Testis (tissue), 3 donors: ENCODE data around the gene CTDNEP1. TPM values are rescaled to one million over a fixed set of nuclear protein-coding genes. Genes with fewer than 3 reads are reported as not detected.
A peak's percentile ranks its signal among the peaks of the same experiment; 100 is the strongest.

Experiments used
- DNase-seq: peaks from one replicate; pipeline ENCODE4 v3.0.0-alpha.2; 2019
- H3K27ac ChIP-seq, 2 donors: fragments of 200-600 bp; sonication (generic); one replicate each; pipeline ENCODE4 v1.5.1; 2019
- H3K27me3 ChIP-seq: fragments of 200-600 bp; sonication (generic); one replicate; pipeline ENCODE4 v1.5.1; 2019
- H3K36me3 ChIP-seq: fragments of 200-600 bp; sonication (generic); one replicate; pipeline ENCODE4 v1.5.1; 2017; ENCODE audit warnings: low read depth; ENCODE audit errors: missing control alignments
- H3K4me1 ChIP-seq: fragments of 200-600 bp; sonication (generic); one replicate; pipeline ENCODE4 v1.5.1; 2019
- H3K4me3 ChIP-seq, 2 donors: fragments of 200-600 bp; sonication (generic); one replicate each; pipeline ENCODE4 v1.5.1; 2017 to 2019
- H3K9me3 ChIP-seq: fragments of 200-600 bp; sonication (generic); one replicate; pipeline ENCODE4 v1.5.1; 2017
- POLR2A ChIP-seq: fragments of 450-650 bp; IDR thresholded peaks from one replicate; pipeline ENCODE4 v1.6.1; 2017; ENCODE audit warnings: antibody characterized with exemption, mild to moderate bottlenecking, moderate library complexity
- whole genome bisulfite sequencing, 2 donors: methylation state at CpG; one replicate each; pipeline ENCODE4 v1.1.5; 2018; 5-methylcytosine and 5-hydroxymethylcytosine counted together
- intact Hi-C: fragments of 100-400 bp; cut with DNase I; formaldehyde crosslinking; loops from one replicate; pipeline ENCODE4 v1.15.1; 2023; ENCODE audit warnings: low total_unique reads
- polyA plus RNA-seq: library from polyadenylated mRNA; stranded (reverse); fragments of 350-450 nt; fragmentation: Illumina TruSeq; extraction: RNeasy Lipid Tissue Mini Kit (QIAGEN cat#74804); gene quantifications from one replicate; pipeline ENCODE4 v1.2.3, GENCODE V29; 2014; ENCODE audit warnings: low read depth, low replicate concordance; ENCODE audit not compliant: insufficient read depth
- total RNA-seq, 2 donors: library from RNA; depleted of rRNA; stranded (reverse); fragments of >200 nt; gene quantifications; one replicate each; pipeline ENCODE4 v1.2.3, GENCODE V29; 2016
- TF ChIP-seq, protein P1 (sequence below), 3 experiments: fragments of 450-650 bp in 2 of 3; fragments of 200-600 bp in 1 of 3; sonication (generic) in 1 of 3; IDR thresholded peaks; one replicate each; pipeline ENCODE4 v1.5.1; 2016 to 2019; ENCODE audit warnings: antibody characterized with exemption in 3 of 3, mild to moderate bottlenecking in 2 of 3, moderate library complexity in 1 of 3

Gene CTDNEP1
- total and polyA plus RNA-seq, 3 donors from 2014 or later, result 86.4 to 138 (median 94.0) TPM

DNA sequence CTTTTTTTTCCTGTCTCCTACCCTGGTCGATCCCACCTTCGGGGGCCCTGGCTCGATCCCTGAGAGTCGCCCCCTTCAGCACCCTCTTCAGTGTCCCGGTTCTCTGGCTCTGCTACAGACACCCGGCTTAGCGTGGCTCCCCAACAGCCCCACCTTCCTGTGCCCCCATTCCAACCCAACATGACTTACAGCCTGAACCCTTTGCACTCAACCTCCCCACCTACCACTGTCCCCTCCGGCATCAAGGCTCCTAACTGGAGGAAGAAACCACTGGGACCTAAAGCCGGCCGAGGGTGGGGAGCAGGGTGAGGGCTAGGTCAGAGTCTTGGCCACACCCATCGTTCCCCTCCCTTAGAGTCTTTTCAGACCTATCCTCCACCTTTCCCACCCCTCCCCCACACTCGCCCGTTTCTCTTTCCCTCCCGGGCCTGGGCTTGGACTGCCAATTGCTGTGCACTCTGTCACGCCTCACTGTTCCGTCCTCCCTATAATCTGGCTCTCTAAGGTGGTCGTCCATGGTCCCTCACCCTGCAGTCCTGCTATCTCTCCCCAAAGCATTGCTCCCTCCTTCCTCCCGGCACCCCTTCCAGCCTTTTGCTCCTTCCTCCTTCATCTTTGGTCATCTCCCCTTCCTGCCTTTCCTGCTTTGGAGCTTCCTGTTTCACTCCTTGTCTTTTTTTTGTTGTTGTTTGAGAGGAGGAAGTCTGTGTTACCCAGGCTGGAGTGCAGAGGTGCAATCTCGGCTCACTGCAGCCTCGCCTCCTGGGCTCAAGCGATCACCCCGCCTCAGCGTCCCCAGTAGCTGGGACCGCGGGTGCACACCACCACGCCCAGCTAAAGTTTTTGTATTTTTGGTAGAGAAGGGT lies 11.6 kb upstream of the CTDNEP1 start:
- 9 to 10% methylated on average over 26 of the region's 26 CpGs for WGBS, 2 donors
- intact Hi-C loops, result no loop called here
- Histone ChIP-seq H3K27me3 (no peaks in the 10 kb centered on the region), H3K4me3 (peak overlapping the region in 1 of 2 donors; percentile 12), H3K27ac (no peak overlapping the region), H3K9me3 (no peaks in the 10 kb centered on the region), H3K4me1 (peaks cover 8% of the 10 kb centered on the region), H3K36me3 (no peaks in the 10 kb centered on the region)
- no peak for DNase-seq
- TF ChIP-seq, protein P1, sequence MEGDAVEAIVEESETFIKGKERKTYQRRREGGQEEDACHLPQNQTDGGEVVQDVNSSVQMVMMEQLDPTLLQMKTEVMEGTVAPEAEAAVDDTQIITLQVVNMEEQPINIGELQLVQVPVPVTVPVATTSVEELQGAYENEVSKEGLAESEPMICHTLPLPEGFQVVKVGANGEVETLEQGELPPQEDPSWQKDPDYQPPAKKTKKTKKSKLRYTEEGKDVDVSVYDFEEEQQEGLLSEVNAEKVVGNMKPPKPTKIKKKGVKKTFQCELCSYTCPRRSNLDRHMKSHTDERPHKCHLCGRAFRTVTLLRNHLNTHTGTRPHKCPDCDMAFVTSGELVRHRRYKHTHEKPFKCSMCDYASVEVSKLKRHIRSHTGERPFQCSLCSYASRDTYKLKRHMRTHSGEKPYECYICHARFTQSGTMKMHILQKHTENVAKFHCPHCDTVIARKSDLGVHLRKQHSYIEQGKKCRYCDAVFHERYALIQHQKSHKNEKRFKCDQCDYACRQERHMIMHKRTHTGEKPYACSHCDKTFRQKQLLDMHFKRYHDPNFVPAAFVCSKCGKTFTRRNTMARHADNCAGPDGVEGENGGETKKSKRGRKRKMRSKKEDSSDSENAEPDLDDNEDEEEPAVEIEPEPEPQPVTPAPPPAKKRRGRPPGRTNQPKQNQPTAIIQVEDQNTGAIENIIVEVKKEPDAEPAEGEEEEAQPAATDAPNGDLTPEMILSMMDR (IDR thresholded peaks at IDR 0.05), result no peak
- no peak for TF ChIP-seq POLR2A

DNA sequence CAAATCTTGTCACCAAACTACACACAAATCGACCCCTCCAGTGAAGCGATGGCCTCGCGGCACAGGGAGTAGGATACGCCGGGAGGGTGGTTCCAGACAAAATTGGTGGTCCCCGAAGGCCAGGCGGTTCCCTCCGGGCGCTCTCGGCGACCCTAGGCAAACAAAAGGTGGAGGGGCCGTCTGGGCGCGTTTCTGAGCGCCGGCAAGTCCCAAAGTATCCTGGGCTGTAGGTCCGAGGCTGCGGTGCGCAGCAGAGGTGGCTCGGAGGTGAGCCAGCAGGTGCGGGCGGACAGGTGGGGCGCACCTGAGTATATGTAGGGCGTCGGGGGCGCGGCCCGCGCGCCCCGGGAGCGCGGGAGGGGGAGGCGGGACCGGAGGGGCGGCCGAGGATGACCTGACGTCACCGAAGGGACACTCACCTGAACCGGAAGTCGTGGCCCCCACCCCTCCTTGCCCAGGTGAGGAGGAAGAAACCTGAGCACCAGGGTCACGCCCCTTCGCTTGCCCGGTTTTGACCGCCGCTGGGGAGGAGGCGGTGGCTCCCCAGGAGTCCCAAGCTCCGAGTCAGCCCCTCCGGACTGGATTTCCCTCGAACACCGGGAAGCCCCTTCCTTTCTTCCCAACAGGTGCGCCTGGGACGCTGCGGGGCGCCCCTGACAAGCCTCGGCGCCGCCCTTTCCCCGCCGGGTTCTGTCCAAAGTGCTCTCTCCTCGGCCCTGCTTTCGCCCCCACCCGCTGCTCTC lies 10.8 kb upstream of the CTDNEP1 start, which contains the start of gene CLDN7:
Gene CLDN7 (minus strand): TSS at position 287 of the 743 bp plus-strand sequence. CDS start 435 bp downstream, outside the sequence.
- Histone ChIP-seq H3K36me3 (no peaks in the 10 kb centered on the region), H3K4me1 (peaks cover 8% of the 10 kb centered on the region), H3K27me3 (no peaks in the 10 kb centered on the region), H3K9me3 (no peaks in the 10 kb centered on the region), H3K27ac (no peak within 1 kb of the TSS), H3K4me3 (peak within 1 kb of the TSS; percentile 45 to 52)
- TF ChIP-seq, protein P1 (IDR thresholded peaks at IDR 0.05), result no peak
- TF ChIP-seq POLR2A, result no peak
- 3 to 6% methylated on average over 51 to 64 of the region's 64 CpGs for whole genome bisulfite sequencing, 2 donors
- DNase-seq, result no peak
- intact Hi-C loops, result no loop called here

DNA sequence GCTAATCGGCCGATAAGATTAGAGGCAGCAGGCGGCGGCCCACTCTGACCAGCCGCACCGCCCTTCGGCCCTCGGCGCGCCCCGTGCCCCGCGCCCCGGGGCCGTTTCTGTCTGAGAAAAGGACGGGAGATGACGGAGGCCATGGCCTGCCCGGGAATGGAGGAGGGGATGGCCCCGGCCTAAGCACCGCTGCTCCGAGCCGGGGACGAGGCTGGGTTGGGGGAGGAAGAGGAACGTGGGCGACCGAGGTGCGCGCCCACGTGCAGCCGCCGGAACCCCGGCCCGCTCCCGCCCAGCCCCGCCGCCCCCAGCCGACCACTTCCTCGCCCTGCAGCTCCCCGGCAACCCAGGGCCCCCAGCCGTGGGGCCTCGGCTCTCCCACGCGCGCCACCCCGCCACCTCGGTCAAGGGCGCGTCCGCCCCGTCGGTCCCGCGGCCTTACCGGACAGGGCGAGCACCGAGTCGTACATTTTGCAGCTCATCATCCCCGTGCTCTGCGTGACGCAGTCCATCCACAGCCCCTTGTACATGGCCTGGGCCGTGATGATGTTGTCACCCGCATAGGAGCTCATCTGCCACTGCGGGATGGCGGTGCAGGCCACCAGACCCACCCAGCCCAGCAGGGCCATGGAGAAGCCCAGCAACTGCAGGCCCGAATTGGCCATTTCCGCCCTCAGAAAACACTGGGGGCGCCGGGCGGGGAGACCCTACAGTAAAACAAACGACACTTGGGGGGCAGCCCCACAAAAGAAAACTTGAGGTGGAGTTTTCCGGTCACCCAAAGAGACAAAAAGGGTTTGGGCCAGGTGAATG lies 10.1 kb upstream of the CTDNEP1 start:
- no peaks in the 10 kb centered on the region for H3K27me3 ChIP-seq
- H3K36me3 ChIP-seq, result no peaks in the 10 kb centered on the region
- TF ChIP-seq, protein P1 (IDR thresholded peaks at IDR 0.05), result no peak
- no peak for TF ChIP-seq POLR2A
- intact Hi-C loops, result no loop called here
- H3K4me1 ChIP-seq, result peaks cover 8% of the 10 kb centered on the region
- H3K27ac ChIP-seq, result no peak overlapping the region
- no peak for DNase-seq
- H3K9me3 ChIP-seq, result no peaks in the 10 kb centered on the region
- H3K4me3 ChIP-seq, result peak overlapping the region; percentile 45 to 52
- 5 to 7% methylated on average over 22 to 52 of the region's 71 CpGs for WGBS, 2 donors

DNA sequence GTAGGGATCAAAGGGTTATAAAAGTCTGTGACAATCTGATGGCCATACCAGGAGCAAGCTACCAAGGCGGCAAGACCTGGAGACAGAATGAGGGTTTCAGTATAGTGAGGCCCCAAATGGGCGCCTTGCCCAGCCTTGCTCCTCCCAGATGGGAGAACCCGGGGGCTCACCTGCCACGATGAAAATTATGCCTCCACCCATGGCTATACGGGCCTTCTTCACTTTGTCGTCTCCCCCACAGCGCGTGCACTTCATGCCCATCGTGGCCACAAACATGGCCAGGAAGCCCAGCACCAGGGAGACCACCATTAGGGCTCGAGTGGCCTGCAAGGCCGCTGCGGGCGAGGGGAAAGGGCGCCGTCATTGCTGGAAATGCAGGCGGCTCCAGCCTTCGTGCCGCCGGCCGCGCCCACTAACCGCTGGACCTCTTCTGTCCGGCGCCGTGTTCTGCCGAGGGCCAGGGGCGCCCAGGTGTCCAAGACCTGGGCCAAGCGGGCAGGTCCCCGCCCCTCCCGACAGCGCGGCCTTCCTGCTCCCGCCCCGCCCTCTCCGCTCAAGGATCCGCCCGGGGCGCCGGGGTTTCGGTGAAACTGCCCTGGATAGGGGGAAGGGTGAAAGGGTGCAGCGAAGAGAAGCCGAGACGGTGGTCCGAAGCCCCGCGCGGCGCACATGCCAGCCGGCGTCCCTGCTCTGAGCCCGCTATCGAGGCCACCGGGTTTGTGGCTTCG lies 9.3 kb upstream of the CTDNEP1 start:
- intact Hi-C loops, result no loop called here
- H3K4me1 ChIP-seq, result peaks cover 8% of the 10 kb centered on the region
- no peak for DNase-seq
- 8 to 40% methylated on average over 1 to 34 of the region's 54 CpGs for whole genome bisulfite sequencing, 2 donors
- peak overlapping the region; percentile 45 to 52 for H3K4me3 ChIP-seq
- H3K36me3 ChIP-seq, result no peaks in the 10 kb centered on the region
- TF ChIP-seq, protein P1 (IDR thresholded peaks at IDR 0.05), result no peak
- TF ChIP-seq POLR2A, result no peak
- H3K27me3 ChIP-seq, result no peaks in the 10 kb centered on the region
- no peak overlapping the region for H3K27ac ChIP-seq
- H3K9me3 ChIP-seq, result no peaks in the 10 kb centered on the region
